ENCODE results near the gene TEAD1. TPM values are rescaled to one million over a fixed set of nuclear protein-coding genes. Genes with fewer than 3 reads are reported as not detected.

TEAD1 gene
- total RNA-seq, 4 donors from 2014 or later: 38.8 to 110 (median 75.3) TPM

Small RNAs within 50 kb of the gene (small RNA-seq; reads per million reads assigned to genes)
- not detected for gene RF00424
